Measurements from ENCODE around the gene FBXL7. TPM values are rescaled to one million over a fixed set of nuclear protein-coding genes. Genes with fewer than 3 reads are reported as not detected.

Gene FBXL7
- polyA plus RNA-seq, 1 donor (not counting 4 experiments of a cell fraction or from before 2014, with no cell fraction given), result 0.22 TPM

- Histone ChIP-seq H3K4me1 (ENCODE audit: control insufficient read depth, extremely low read depth, insufficient read depth, low read length) (no peaks in the 10 kb centered on the region), H3K27me3 (ENCODE audit: control insufficient read depth, extremely low read depth, insufficient read depth, low read length) (no peaks in the 10 kb centered on the region), H3K27ac (ENCODE audit: control insufficient read depth, insufficient read depth, low read length) (no peak overlapping the region), H3K4me2 (ENCODE audit: control insufficient read depth, extremely low read depth, insufficient read depth, low read depth, low read length) (no peak overlapping the region), H3K9ac (ENCODE audit: control insufficient read depth, extremely low read depth, insufficient read depth, low read length) (no peak overlapping the region), H3K36me3 (ENCODE audit: control insufficient read depth in 2 of 2, extremely low read depth in 1 of 2, insufficient read depth in 2 of 2, low read length in 2 of 2) (no peaks in the 10 kb centered on the region), H3K4me3 (ENCODE audit: control insufficient read depth in 2 of 3, extremely low read depth in 1 of 3, insufficient read depth in 2 of 3, low read depth in 1 of 3, low read length in 3 of 3) (no peak overlapping the region), H3K9me1 (ENCODE audit: control insufficient read depth, extremely low read depth, insufficient read depth, low read length) (no peaks in the 10 kb centered on the region), H4K20me1 (ENCODE audit: control insufficient read depth, extremely low read depth, insufficient read depth, low read length) (no peaks in the 10 kb centered on the region), H2AFZ (ENCODE audit: control insufficient read depth, low read length) (no peak overlapping the region), H3K79me2 (ENCODE audit: control insufficient read depth, insufficient read depth, low read length) (no peaks in the 10 kb centered on the region), H3K9me3 (ENCODE audit: control insufficient read depth, low read depth, low read length) (no peaks in the 10 kb centered on the region)
- FAIRE-seq, result no peak
- no peak for DNase-seq (ENCODE audit: low read depth, low spot score)
- dilution Hi-C loops (cut with MboI; ENCODE audit: extremely low pct_ligation_motif_present, low sequenced_read_pairs), result no loop called here
- TF ChIP-seq EZH2 (IDR thresholded peaks at IDR 0.05; ENCODE audit: low read length) (no peak), CTCF (optimal IDR thresholded peaks at IDR 0.05 in 1 of 3, IDR thresholded peaks at IDR 0.05 in 1 of 3, conservative IDR thresholded peaks at IDR 0.05 in 1 of 3; ENCODE audit: extremely low read depth in 1 of 3, insufficient read depth in 2 of 3, low read length in 3 of 3) (no peak)
Measured at GRCh38 chr5:15753752-15754151, 253.8 kb downstream of the FBXL7 start.

- Histone ChIP-seq H3K27me3 (ENCODE audit: control insufficient read depth, extremely low read depth, insufficient read depth, low read length) (no peaks in the 10 kb centered on the region), H3K9ac (ENCODE audit: control insufficient read depth, extremely low read depth, insufficient read depth, low read length) (no peak overlapping the region), H3K4me2 (ENCODE audit: control insufficient read depth, extremely low read depth, insufficient read depth, low read depth, low read length) (no peak overlapping the region), H3K36me3 (ENCODE audit: control insufficient read depth in 2 of 2, extremely low read depth in 1 of 2, insufficient read depth in 2 of 2, low read length in 2 of 2) (no peaks in the 10 kb centered on the region), H4K20me1 (ENCODE audit: control insufficient read depth, extremely low read depth, insufficient read depth, low read length) (no peaks in the 10 kb centered on the region), H3K4me1 (ENCODE audit: control insufficient read depth, extremely low read depth, insufficient read depth, low read length) (no peaks in the 10 kb centered on the region), H3K79me2 (ENCODE audit: control insufficient read depth, insufficient read depth, low read length) (no peaks in the 10 kb centered on the region), H3K9me1 (ENCODE audit: control insufficient read depth, extremely low read depth, insufficient read depth, low read length) (no peaks in the 10 kb centered on the region), H2AFZ (ENCODE audit: control insufficient read depth, low read length) (no peak overlapping the region), H3K27ac (ENCODE audit: control insufficient read depth, insufficient read depth, low read length) (no peak overlapping the region), H3K4me3 (ENCODE audit: control insufficient read depth in 2 of 3, extremely low read depth in 1 of 3, insufficient read depth in 2 of 3, low read depth in 1 of 3, low read length in 3 of 3) (no peak overlapping the region), H3K9me3 (ENCODE audit: control insufficient read depth, low read depth, low read length) (no peaks in the 10 kb centered on the region)
- FAIRE-seq (no peak), DNase-seq (ENCODE audit: low read depth, low spot score) (no peak)
- TF ChIP-seq EZH2 (IDR thresholded peaks at IDR 0.05; ENCODE audit: low read length) (no peak), CTCF (optimal IDR thresholded peaks at IDR 0.05 in 1 of 3, IDR thresholded peaks at IDR 0.05 in 1 of 3, conservative IDR thresholded peaks at IDR 0.05 in 1 of 3; ENCODE audit: extremely low read depth in 1 of 3, insufficient read depth in 2 of 3, low read length in 3 of 3) (no peak)
- dilution Hi-C loops (cut with MboI; ENCODE audit: extremely low pct_ligation_motif_present, low sequenced_read_pairs), result no loop called here
Measured at GRCh38 chr5:15757103-15757502, 257.1 kb downstream of the FBXL7 start.
